Sigmoid colon (tissue), 7 donors: ENCODE measurements around the gene SPACA7. TPM values are rescaled to one million over a fixed set of nuclear protein-coding genes. Genes with fewer than 3 reads are reported as not detected.

Source experiments
- DNase-seq: peaks from one replicate; pipeline ENCODE4 v3.0.0-alpha.2; 2019
- H3K27ac ChIP-seq, 4 donors: fragments of 200-600 bp; sonication (generic); one replicate each; pipeline ENCODE4 v1.5.1; 2016 to 2019; ENCODE audit warnings: mild to moderate bottlenecking in 1 of 4
- H3K27me3 ChIP-seq, 3 donors: fragments of 200-600 bp; sonication (generic); one replicate each; pipeline ENCODE4 v1.5.1; 2019; ENCODE audit warnings: mild to moderate bottlenecking in 1 of 3
- H3K36me3 ChIP-seq, 4 donors: fragments of 200-600 bp; sonication (generic); one replicate each; pipeline ENCODE4 v1.5.1; 2016 to 2019
- H3K4me1 ChIP-seq, 4 donors: fragments of 200-600 bp; sonication (generic); one replicate each; pipeline ENCODE4 v1.5.1; 2017 to 2019
- H3K4me3 ChIP-seq, 4 donors: fragments of 200-600 bp; sonication (generic); one replicate each; pipeline ENCODE4 v1.5.1; 2017 to 2019; ENCODE audit warnings: mild to moderate bottlenecking in 2 of 4, moderate library complexity in 1 of 4
- H3K9me3 ChIP-seq, 4 donors: fragments of 200-600 bp in 3 of 4; sonication (generic) in 3 of 4; one replicate each; pipeline versions ENCODE4 v1.5.1 to v1.6.1; 2013 to 2019
- CTCF ChIP-seq, 4 experiments: fragments of 450-650 bp in 3 of 4; fragments of 200-600 bp in 1 of 4; IDR thresholded peaks; one replicate each; pipeline ENCODE4 v1.5.1; 2016 to 2019; ENCODE audit warnings: antibody characterized with exemption in 4 of 4, mild to moderate bottlenecking in 3 of 4, moderate library complexity in 2 of 4
- EP300 ChIP-seq, 4 donors: sonication (generic); formaldehyde crosslinking; IDR thresholded peaks; one replicate each; pipeline ENCODE4 v1.6.1; 2017; ENCODE audit warnings: antibody characterized with exemption in 4 of 4
- POLR2A ChIP-seq, 2 donors: fragments of 450-650 bp; IDR thresholded peaks; one replicate each; pipeline ENCODE4 v1.6.1; 2016; ENCODE audit warnings: antibody characterized with exemption in 2 of 2, mild to moderate bottlenecking in 2 of 2, moderate library complexity in 2 of 2
- POLR2AphosphoS5 ChIP-seq, 4 donors: sonication (generic); formaldehyde crosslinking; IDR thresholded peaks; one replicate each; pipeline ENCODE4 v1.6.1; 2017; ENCODE audit warnings: antibody characterized with exemption in 4 of 4
- WGBS, 2 donors: extraction: QIAGEN DNeasy Blood & Tissue Kit; methylation state at CpG; one replicate each; pipeline ENCODE4 v1.1.7; 2013; 5-methylcytosine and 5-hydroxymethylcytosine counted together
- intact Hi-C: fragments of 100-400 bp; cut with DNase I; formaldehyde crosslinking; loops from one replicate; pipeline ENCODE4 v1.15.1; 2023
- polyA plus RNA-seq, 3 donors: library from polyadenylated mRNA; stranded (reverse); fragments of 200-250 nt; gene quantifications; one replicate each; pipeline ENCODE4 v1.2.3, GENCODE V29; 2013
- total RNA-seq, 4 donors: library from RNA; depleted of rRNA; stranded (reverse); fragments of >200 nt; gene quantifications; one replicate each; pipeline ENCODE4 v1.1.0, GENCODE V29; 2016
- donor health status: healthy with polysubstance abuse.
- donor health status: Bipolar disorder and iron deficiency.
- donor health status: healthy.

Gene SPACA7
- total and polyA plus RNA-seq, 7 donors, result not detected

DNA sequence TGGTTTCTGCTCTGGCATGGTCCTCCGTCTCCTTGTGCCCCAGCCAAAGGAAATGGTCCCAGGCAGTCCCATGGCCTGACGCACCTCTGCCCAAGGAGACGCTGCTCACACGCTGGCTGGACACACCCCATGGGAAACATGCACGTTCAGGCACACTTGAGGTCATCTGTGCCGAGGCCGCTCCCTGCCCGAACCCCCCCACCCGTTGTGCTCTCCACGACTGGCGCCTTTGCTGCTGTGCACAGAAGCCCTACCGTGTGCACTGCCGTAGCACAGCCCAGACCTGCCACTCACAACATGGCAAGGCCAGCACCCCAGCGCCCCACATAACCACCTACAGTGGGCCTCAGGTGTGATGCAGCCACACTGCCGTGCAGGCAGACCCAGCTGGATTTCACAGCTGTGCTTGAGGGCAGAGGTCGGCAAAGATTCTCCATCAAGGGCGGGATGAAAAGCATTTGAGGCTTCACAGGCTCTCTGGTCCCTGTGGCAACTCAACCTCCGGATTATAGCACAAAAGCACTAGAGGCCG, 65.7 kb downstream of the SPACA7 start:
- Histone ChIP-seq H3K9me3 (peaks cover 0 to 2% (median 0%) of the 10 kb centered on the region in 4 donors), H3K4me3 (no peak overlapping the region), H3K4me1 (peaks cover 0 to 9% (median 2%) of the 10 kb centered on the region in 4 donors), H3K27ac (no peak overlapping the region), H3K27me3 (peaks cover 15 to 59% (median 38%) of the 10 kb centered on the region in 3 donors), H3K36me3 (no peaks in the 10 kb centered on the region)
- TF ChIP-seq POLR2A (IDR thresholded peaks at IDR 0.05) (no peak), POLR2AphosphoS5 (IDR thresholded peaks at IDR 0.05) (no peak), EP300 (IDR thresholded peaks at IDR 0.05) (no peak), CTCF (IDR thresholded peaks at IDR 0.05) (no peak)
- intact Hi-C loops, result no loop called here
- 71 to 80% methylated on average over 19 of the region's 19 CpGs for WGBS, 2 donors
- DNase-seq, result no peak

DNA sequence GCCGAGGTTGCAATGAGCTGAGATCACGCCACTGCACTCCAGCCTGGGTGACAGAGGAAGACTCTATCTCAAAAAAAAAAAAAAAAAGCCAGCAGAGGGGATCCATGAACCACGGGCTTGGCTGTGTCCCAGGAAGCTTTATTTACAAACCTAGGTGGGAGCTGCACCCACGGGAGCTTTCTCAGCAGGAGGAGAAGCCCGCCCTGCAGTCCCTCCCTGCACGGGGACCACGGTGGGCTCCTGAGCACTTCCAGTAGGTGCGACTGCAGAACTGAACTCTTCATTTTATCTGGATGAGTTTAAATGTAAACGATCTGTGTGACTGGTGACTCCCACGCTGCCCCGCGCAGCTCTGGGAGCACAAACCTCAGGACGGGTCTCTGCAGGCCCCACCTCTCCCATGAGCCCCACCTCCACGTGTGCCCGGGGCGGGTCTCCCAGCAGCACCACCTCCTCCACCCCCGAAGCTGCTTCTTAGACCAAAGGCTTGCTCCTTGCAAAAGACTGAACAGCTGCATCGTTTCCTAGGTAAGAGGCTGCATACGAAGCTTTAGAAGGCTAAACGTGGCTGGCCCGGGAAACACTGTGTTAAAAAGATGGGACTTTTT, 66.4 kb downstream of the SPACA7 start:
- Histone ChIP-seq H3K27ac (no peak overlapping the region), H3K4me3 (no peak overlapping the region), H3K4me1 (peaks cover 0 to 9% (median 2%) of the 10 kb centered on the region in 4 donors), H3K9me3 (peaks cover 0 to 2% (median 0%) of the 10 kb centered on the region in 4 donors), H3K27me3 (peaks cover 15 to 63% (median 38%) of the 10 kb centered on the region in 3 donors), H3K36me3 (no peaks in the 10 kb centered on the region)
- no peak for DNase-seq
- TF ChIP-seq EP300 (IDR thresholded peaks at IDR 0.05) (no peak), CTCF (IDR thresholded peaks at IDR 0.05) (no peak), POLR2AphosphoS5 (IDR thresholded peaks at IDR 0.05) (no peak), POLR2A (IDR thresholded peaks at IDR 0.05) (no peak)
- intact Hi-C loops, result no loop called here
- WGBS, 2 donors, result 34 to 46% methylated on average over 21 of the region's 21 CpGs

DNA sequence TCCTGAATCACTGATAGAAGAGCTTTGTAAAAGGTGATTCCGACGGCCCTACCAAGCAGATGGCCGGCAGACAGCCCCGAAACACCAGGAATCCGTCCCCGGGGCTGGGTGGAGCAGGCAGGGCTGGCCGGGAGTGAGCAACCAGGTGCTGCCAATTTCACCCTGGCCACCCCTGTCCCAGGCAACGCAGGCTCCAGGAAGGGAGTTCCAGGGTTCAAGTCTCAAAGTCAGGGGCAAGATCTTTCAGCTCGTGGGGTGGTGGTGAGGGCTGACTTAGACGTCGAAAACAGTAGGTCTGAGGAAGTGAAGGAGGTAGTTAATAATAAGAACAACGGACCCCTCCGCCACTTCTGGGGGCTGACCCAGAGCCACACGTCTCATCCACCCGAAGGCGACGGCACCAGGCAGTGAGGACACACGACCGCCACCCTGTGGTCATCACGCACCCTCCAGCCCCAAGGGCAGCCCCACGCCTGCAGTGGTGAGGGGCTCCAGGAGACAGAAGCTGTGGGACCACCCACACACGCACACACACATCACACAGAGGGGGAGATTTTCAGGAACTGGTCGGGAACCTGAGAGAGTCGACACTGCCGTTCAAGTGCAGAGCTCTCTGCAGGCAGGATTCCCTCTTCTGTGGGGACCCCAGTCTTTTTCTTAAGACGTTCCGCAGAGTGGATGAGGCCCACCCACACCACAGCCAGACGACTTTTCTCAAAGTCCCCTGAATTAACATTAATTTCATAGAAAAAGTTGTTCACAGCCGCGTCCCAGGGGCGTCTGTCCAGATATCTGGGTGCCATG, 67.2 kb downstream of the SPACA7 start:
- 21 to 26% methylated on average over 31 of the region's 31 CpGs for WGBS, 2 donors
- intact Hi-C loops, result no loop called here
- peak; percentile 39 for DNase-seq
- no peak overlapping the region for H3K4me3 ChIP-seq
- TF ChIP-seq EP300 (IDR thresholded peaks at IDR 0.05) (no peak), POLR2A (IDR thresholded peaks at IDR 0.05) (no peak), POLR2AphosphoS5 (IDR thresholded peaks at IDR 0.05) (no peak), CTCF (IDR thresholded peaks at IDR 0.05) (no peak)
- H3K9me3 ChIP-seq, result no peaks in the 10 kb centered on the region
- no peaks in the 10 kb centered on the region for H3K36me3 ChIP-seq
- H3K4me1 ChIP-seq, result peaks cover 0 to 9% (median 2%) of the 10 kb centered on the region in 4 donors
- H3K27ac ChIP-seq, result no peak overlapping the region
- H3K27me3 ChIP-seq, result peaks cover 15 to 67% (median 38%) of the 10 kb centered on the region in 3 donors

DNA sequence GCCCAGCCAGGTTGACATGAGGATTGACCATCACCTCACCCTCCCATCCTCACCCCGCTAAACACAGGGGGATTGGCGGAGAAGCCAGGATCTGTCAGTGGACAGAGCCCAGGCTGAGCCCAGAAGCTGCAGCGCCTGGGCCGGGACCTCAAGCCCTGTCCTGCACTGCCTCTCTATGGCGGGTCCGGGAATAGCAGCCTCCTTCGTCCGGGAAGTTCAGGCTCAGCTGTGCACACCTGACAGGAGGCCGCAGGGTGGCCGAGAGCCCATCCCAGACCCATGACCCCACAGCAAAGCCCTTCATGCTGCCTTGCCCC, 67.8 kb downstream of the SPACA7 start:
- DNase-seq, result peak; percentile 76
- H3K9me3 ChIP-seq, result no peaks in the 10 kb centered on the region
- intact Hi-C loops, result loop anchor here (1.0 kb wide), 1 partner anchor 970 kb away; no protein-coding TSS in a partner anchor
- TF ChIP-seq EP300 (IDR thresholded peaks at IDR 0.05) (no peak), CTCF (IDR thresholded peaks at IDR 0.05) (peak; percentile 61 to 83 (median 76))
- H3K36me3 ChIP-seq, result no peaks in the 10 kb centered on the region
- 1 to 4% methylated on average over 10 of the region's 10 CpGs for WGBS, 2 donors
- H3K4me1 ChIP-seq, result peaks cover 0 to 9% (median 2%) of the 10 kb centered on the region in 4 donors
- no peak overlapping the region for H3K27ac ChIP-seq
- H3K4me3 ChIP-seq, result no peak overlapping the region
- peaks cover 15 to 71% (median 38%) of the 10 kb centered on the region in 3 donors for H3K27me3 ChIP-seq
